SK-N-MC (cell line): ENCODE data around the gene AKT1.

Source experiments
- EZH2 ChIP-seq: fragments of 200-600 bp; sonication (generic); IDR thresholded peaks from one replicate; pipeline ENCODE4 v1.6.1; 2017; ENCODE audit warnings: antibody characterized with exemption
- FOXP2 ChIP-seq: optimal IDR thresholded peaks from 2 replicates; pipeline ENCODE3; 2011; ENCODE audit warnings: mild to moderate bottlenecking, moderate library complexity; ENCODE audit not compliant: insufficient read depth; ENCODE audit errors: extremely low read length, control extremely low read depth
- POLR2AphosphoS5 ChIP-seq: IDR thresholded peaks from 2 replicates; pipeline ENCODE4 v1.6.1; 2012; ENCODE audit warnings: mild to moderate bottlenecking, low read depth, low read length, borderline replicate concordance

DNA sequence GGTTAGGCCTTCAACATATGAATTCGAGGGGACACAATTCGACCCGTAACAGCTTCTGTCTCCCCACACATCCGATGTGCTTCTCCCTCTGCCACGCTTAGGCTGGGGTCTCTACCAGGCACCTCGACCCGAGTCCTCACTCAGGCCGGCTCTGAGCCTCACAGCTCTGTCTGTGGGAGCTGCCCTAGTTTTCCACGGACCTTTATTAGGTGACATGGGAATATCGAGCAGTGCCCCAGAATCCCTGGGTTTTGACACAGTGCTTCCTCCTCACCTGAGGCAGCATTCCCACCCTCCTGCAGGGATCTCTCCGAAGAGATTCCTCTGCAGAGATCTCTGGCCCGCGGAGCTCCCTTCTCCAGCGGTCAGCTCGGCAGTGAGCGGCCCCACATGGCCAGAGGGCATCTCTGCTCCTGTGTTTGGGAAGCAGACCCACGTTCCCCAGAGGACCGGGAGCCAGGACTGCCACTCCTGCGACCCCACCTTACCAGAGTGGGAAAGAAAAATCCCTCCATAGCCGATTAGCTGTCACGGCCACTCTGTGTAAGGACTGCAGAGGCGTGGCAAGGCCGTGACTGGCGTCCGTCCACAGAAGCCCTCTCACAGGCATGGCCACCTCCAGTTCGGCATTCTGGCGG, 26.5 kb upstream of the AKT1 start:
- TF ChIP-seq POLR2AphosphoS5 = no peak
- no peak for TF ChIP-seq EZH2
- no peak for TF ChIP-seq FOXP2
